ELF-1 (cell line): ENCODE data around the gene NEK3.
"Not testable (repeated sequence)": the region's sequence is repeated elsewhere in the genome, so short reads cannot be mapped to it uniquely, and the experiment has no call there.

Experiments
- DNase-seq: peaks from one replicate; pipeline ENCODE4 v3.0.0-alpha.2; 2016; ENCODE audit warnings: low read depth, low spot score

NEK3 gene

GRCh38 chr13:52170828-52171391, 11.5 kb upstream of the NEK3 start:
- not testable (repeated sequence) for DNase-seq

- DNase-seq: no peak
These were observed 10.4 kb upstream of the NEK3 start for GRCh38 chr13:52169839-52170238.

GRCh38 chr13:52165411-52165810, 6.0 kb upstream of the NEK3 start:
- no peak for DNase-seq

- DNase-seq: no peak
These were observed 5.6 kb upstream of the NEK3 start for GRCh38 chr13:52164989-52165388.

- DNase-seq: not testable (repeated sequence)
These were observed 4.5 kb upstream of the NEK3 start for GRCh38 chr13:52163878-52164277.

- DNase-seq: no peak
These were observed 3.1 kb upstream of the NEK3 start for GRCh38 chr13:52162279-52163101.

- no peak for DNase-seq
These were observed 1.8 kb upstream of the NEK3 start for GRCh38 chr13:52161181-52161646.

GRCh38 chr13:52160506-52160905, 1.1 kb upstream of the NEK3 start:
- no peak for DNase-seq

- no peak for DNase-seq
These were observed 656 bp upstream of the NEK3 start for GRCh38 chr13:52160053-52160452.

GRCh38 chr13:52158629-52159158, 703 bp downstream of the NEK3 start:
- DNase-seq: no peak

GRCh38 chr13:52156724-52157261, 2.6 kb downstream of the NEK3 start:
- DNase-seq: no peak

- DNase-seq: no peak
These were observed 4.2 kb downstream of the NEK3 start for GRCh38 chr13:52155177-52155576.

GRCh38 chr13:52147225-52147624, 12.2 kb downstream of the NEK3 start:
- DNase-seq: no peak

- DNase-seq: no peak
These were observed 18.1 kb downstream of the NEK3 start for GRCh38 chr13:52141299-52141698.

GRCh38 chr13:52137489-52137888, 21.9 kb downstream of the NEK3 start:
- peak; percentile 86 for DNase-seq

GRCh38 chr13:52136763-52137162, 22.6 kb downstream of the NEK3 start:
- DNase-seq: no peak

- DNase-seq: no peak
These were observed 28.8 kb downstream of the NEK3 start for GRCh38 chr13:52130641-52131040.

GRCh38 chr13:52128714-52129700, 30.4 kb downstream of the NEK3 start, which contains the start of gene NEK5:
Gene NEK5, minus strand, starts transcription at chr13:52129073. Its CDS starts 1,591 bp downstream, at chr13:52127482.
- peak; percentile 84 for DNase-seq

GRCh38 chr13:52127783-52128702, 31.4 kb downstream of the NEK3 start:
- peak; percentile 78 for DNase-seq

- no peak for DNase-seq
These were observed 32.0 kb downstream of the NEK3 start for GRCh38 chr13:52127378-52127777.
